Right ventricle myocardium superior (tissue), 1 donor: ENCODE results near the gene RLF. TPM values are rescaled to one million over a fixed set of nuclear protein-coding genes. Genes with fewer than 3 reads are reported as not detected.

Experiments
- ATAC-seq: fragments of 200-7000 bp; cut with Tn5 transposase; one replicate; pipeline ENCODE4 v1.9.1; 2020; ENCODE audit warnings: mild to moderate bottlenecking; ENCODE audit not compliant: poor library complexity
- DNase-seq: peaks from one replicate; pipeline ENCODE4 v3.0.0-alpha.2; 2020
- intact Hi-C: fragments of 100-400 bp; cut with DNase I; formaldehyde crosslinking; loops from one replicate; pipeline ENCODE4 v1.11.2; 2022
- long read RNA-seq: library from polyadenylated mRNA; unstranded; transcript quantifications from one replicate; pipeline ENCODE4 v2.0.0, GENCODE V29; 2021
- total RNA-seq: library from RNA; stranded (reverse); fragmentation: NEBNext Ultra II Directional; extraction: Animal tissue kit (Norgen Biotek cat#: 25700); gene quantifications from one replicate; pipeline ENCODE4 v1.2.1, GENCODE V29; 2021
- donor health status: DM: no; HTN: yes; CAD: no; lungs with severe emphysema.

The RLF gene
- total RNA-seq = 11.7 TPM
- long read RNA-seq, full-length matches to known transcripts = 2 of 5 reads
- long read RNA-seq, partial matches to known transcripts = 0 of 5 reads
- long read RNA-seq, other reads (novel, unspliced or antisense) = 3 of 5 reads

GRCh38 chr1:40161125-40161887 lies at the start of gene RLF:
Gene RLF (plus strand): TSS chr1:40161387. CDS start chr1:40161400, 13 bp downstream.
- peak; percentile 98 for DNase-seq
- ATAC-seq = peak; percentile 99
- intact Hi-C loops = no loop called here

GRCh38 chr1:40114400-40114799 lies 46.8 kb upstream of the RLF start:
- ATAC-seq (no peak), DNase-seq (no peak)
- intact Hi-C loops = no loop called here

- DNase-seq (no peak), ATAC-seq (no peak)
- intact Hi-C loops = no loop called here
These were observed 41.1 kb upstream of the RLF start for GRCh38 chr1:40120128-40120527.

GRCh38 chr1:40122855-40123254 lies 38.3 kb upstream of the RLF start:
- no peak for ATAC-seq
- intact Hi-C loops = no loop called here

GRCh38 chr1:40130892-40131291 lies 30.3 kb upstream of the RLF start:
- intact Hi-C loops = no loop called here
- no peak for ATAC-seq
- DNase-seq = no peak

More at GRCh38 chr1:40122855-40123254, 38.3 kb upstream of the RLF start:
- no peak for DNase-seq

GRCh38 chr1:40132383-40133311 lies 28.5 kb upstream of the RLF start:
- no peak for DNase-seq
- intact Hi-C loops = no loop called here
- no peak for ATAC-seq

- ATAC-seq (no peak), DNase-seq (no peak)
- intact Hi-C loops = no loop called here
These were observed 27.9 kb upstream of the RLF start for GRCh38 chr1:40133312-40133665.

GRCh38 chr1:40133839-40134238 lies 27.3 kb upstream of the RLF start:
- no peak for ATAC-seq
- intact Hi-C loops = no loop called here
- DNase-seq = no peak

GRCh38 chr1:40140211-40140973 lies 20.8 kb upstream of the RLF start:
- DNase-seq (no peak), ATAC-seq (no peak)
- intact Hi-C loops = no loop called here

GRCh38 chr1:40141878-40142535 lies 19.2 kb upstream of the RLF start:
- ATAC-seq = no peak
- intact Hi-C loops = no loop called here

GRCh38 chr1:40143891-40144575 lies 17.2 kb upstream of the RLF start:
- intact Hi-C loops = loop anchor here (2.0 kb wide), 1 partner anchor 195 kb away; no protein-coding TSS in a partner anchor
- no peak for DNase-seq

More at GRCh38 chr1:40141878-40142535, 19.2 kb upstream of the RLF start:
- DNase-seq = no peak

GRCh38 chr1:40151457-40152079 lies 9.6 kb upstream of the RLF start:
- no peak for ATAC-seq
- intact Hi-C loops = no loop called here
- DNase-seq = no peak

More at GRCh38 chr1:40143891-40144575, 17.2 kb upstream of the RLF start:
- peak; percentile 78 for ATAC-seq

- DNase-seq (no peak), ATAC-seq (peak; percentile 57)
- intact Hi-C loops = no loop called here
These were observed 8.0 kb upstream of the RLF start for GRCh38 chr1:40153073-40153770.

- intact Hi-C loops = no loop called here
- DNase-seq = no peak
- ATAC-seq = no peak
These were observed 6.1 kb upstream of the RLF start for GRCh38 chr1:40155135-40155534.

- no peak for DNase-seq
- intact Hi-C loops = no loop called here
- no peak for ATAC-seq
These were observed 5.3 kb upstream of the RLF start for GRCh38 chr1:40155910-40156309.

GRCh38 chr1:40160806-40161124 lies 422 bp upstream of the RLF start:
- intact Hi-C loops = no loop called here
- DNase-seq (no peak), ATAC-seq (no peak)

GRCh38 chr1:40161888-40162397 lies 756 bp downstream of the RLF start:
- DNase-seq (no peak), ATAC-seq (peak; percentile 59)
- intact Hi-C loops = no loop called here
